ENCODE results near the gene CPTP. TPM values are rescaled to one million over a fixed set of nuclear protein-coding genes. Genes with fewer than 3 reads are reported as not detected.

Gene CPTP
- total RNA-seq, 3 donors from 2014 or later (not counting 1 experiment from before 2014, with no cell fraction given), result 8.0 to 14.6 (median 12.3) TPM

- no peak for DNase-seq
- H3K4me1 Mint-ChIP-seq, result no peaks in the 10 kb centered on the region
- intact Hi-C loops (cut with micrococcal nuclease), result no loop called here
- 92% methylated on average over 28 of the region's 32 CpGs for WGBS (ENCODE audit: insufficient coverage)
- Histone ChIP-seq H3K36me3 (ENCODE audit: control insufficient read depth, insufficient read depth, low read length) (no peaks in the 10 kb centered on the region), H3K4me1 (ENCODE audit: control insufficient read depth, insufficient read depth, low read length) (peaks cover 3% of the 10 kb centered on the region), H3K4me3 (ENCODE audit: low read length) (no peak overlapping the region), H3K27ac (ENCODE audit: low read length) (no peak overlapping the region), H3K9me3 (ENCODE audit: control insufficient read depth, insufficient read depth, low read length) (no peaks in the 10 kb centered on the region), H3K27me3 (ENCODE audit: control insufficient read depth, insufficient read depth, low read length) (no peaks in the 10 kb centered on the region)
- H3K27me3 Mint-ChIP-seq (ENCODE audit: low read depth in 2 of 2), result no peaks in the 10 kb centered on the region
- H3K9me3 Mint-ChIP-seq, result no peaks in the 10 kb centered on the region
- no peak overlapping the region for H3K27ac Mint-ChIP-seq
- no peak overlapping the region for H3K4me3 Mint-ChIP-seq
- ATAC-seq, result no peak
- no peak for TF ChIP-seq CTCF (IDR thresholded peaks at IDR 0.05)
- no peaks in the 10 kb centered on the region for H3K36me3 Mint-ChIP-seq
Observed at GRCh38 chr1:1284221-1285101, 40.1 kb upstream of the CPTP start.

- DNase-seq (no peak), ATAC-seq (no peak)
- no peak overlapping the region for H3K4me3 ChIP-seq (ENCODE audit: low read length)
- H3K36me3 ChIP-seq (ENCODE audit: control insufficient read depth, insufficient read depth, low read length), result no peaks in the 10 kb centered on the region
- no peak for TF ChIP-seq CTCF (IDR thresholded peaks at IDR 0.05)
- H3K9me3 ChIP-seq (ENCODE audit: control insufficient read depth, insufficient read depth, low read length), result no peaks in the 10 kb centered on the region
- peaks cover 0 to 2% of the 10 kb centered on the region in 2 donors for H3K27me3 Mint-ChIP-seq (ENCODE audit: low read depth in 2 of 2)
- WGBS (ENCODE audit: insufficient coverage), result 93% methylated on average over 22 of the region's 22 CpGs
- no peak overlapping the region for H3K27ac Mint-ChIP-seq
- intact Hi-C loops (cut with micrococcal nuclease), result no loop called here
- no peaks in the 10 kb centered on the region for H3K9me3 Mint-ChIP-seq
- H3K36me3 Mint-ChIP-seq, result no peaks in the 10 kb centered on the region
- peaks cover 0 to 3% of the 10 kb centered on the region in 2 donors for H3K4me1 Mint-ChIP-seq
- H3K27ac ChIP-seq (ENCODE audit: low read length), result no peak overlapping the region
- H3K4me1 ChIP-seq (ENCODE audit: control insufficient read depth, insufficient read depth, low read length), result peaks cover 3% of the 10 kb centered on the region
- no peaks in the 10 kb centered on the region for H3K27me3 ChIP-seq (ENCODE audit: control insufficient read depth, insufficient read depth, low read length)
- H3K4me3 Mint-ChIP-seq, result no peak overlapping the region
Observed at GRCh38 chr1:1285102-1285571, 39.5 kb upstream of the CPTP start.

GRCh38 chr1:1285611-1286311, 38.8 kb upstream of the CPTP start:
- Mint-ChIP-seq H3K27me3 (ENCODE audit: low read depth in 2 of 2) (peaks cover 0 to 3% of the 10 kb centered on the region in 2 donors), H3K4me3 (no peak overlapping the region), H3K4me1 (peaks cover 0 to 5% of the 10 kb centered on the region in 2 donors), H3K36me3 (no peaks in the 10 kb centered on the region), H3K27ac (no peak overlapping the region), H3K9me3 (no peaks in the 10 kb centered on the region)
- DNase-seq, result no peak
- Histone ChIP-seq H3K4me3 (ENCODE audit: low read length) (no peak overlapping the region), H3K9me3 (ENCODE audit: control insufficient read depth, insufficient read depth, low read length) (no peaks in the 10 kb centered on the region), H3K36me3 (ENCODE audit: control insufficient read depth, insufficient read depth, low read length) (no peaks in the 10 kb centered on the region), H3K27ac (ENCODE audit: low read length) (no peak overlapping the region), H3K27me3 (ENCODE audit: control insufficient read depth, insufficient read depth, low read length) (no peaks in the 10 kb centered on the region), H3K4me1 (ENCODE audit: control insufficient read depth, insufficient read depth, low read length) (peaks cover 3% of the 10 kb centered on the region)
- 78% methylated on average over 36 of the region's 37 CpGs for WGBS (ENCODE audit: insufficient coverage)
- ATAC-seq, result no peak
- intact Hi-C loops (cut with micrococcal nuclease), result no loop called here
- TF ChIP-seq CTCF (IDR thresholded peaks at IDR 0.05), result no peak
